PC-3 (cell line): ENCODE results near the gene MYOF.

ENCODE experiments used
- CTCF ChIP-seq: fragments of 300-600 bp; sonication (generic); conservative IDR thresholded peaks from 2 replicates; pipeline ENCODE4 v1.5.1; 2017; ENCODE audit warnings: antibody characterized with exemption, low read depth, mild to moderate bottlenecking, low read length
- EZH2 ChIP-seq: fragments of 300-600 bp; sonication (generic); IDR thresholded peaks from one replicate; pipeline ENCODE4 v1.6.1; 2017; ENCODE audit warnings: antibody characterized with exemption, mild to moderate bottlenecking, low read length; ENCODE audit not compliant: unreplicated experiment

GRCh38 chr10:93475227-93475626 is 6.9 kb downstream of the MYOF start:
- TF ChIP-seq EZH2 (no peak), CTCF (no peak)
